ENCODE measurements around the gene KAZN. TPM values are rescaled to one million over a fixed set of nuclear protein-coding genes. Genes with fewer than 3 reads are reported as not detected.
A peak's percentile ranks its signal among the peaks of the same experiment; 100 is the strongest.

The KAZN gene
- total and polyA plus RNA-seq, 2 donors from 2014 or later = 17.4 to 60.8 TPM

GRCh38 chr1:14924455-14925331, 326.2 kb downstream of the KAZN start:
- H3K9me3 ChIP-seq (ENCODE audit: control insufficient read depth in 2 of 3, insufficient read depth in 1 of 3, low read length in 3 of 3) = no peaks in the 10 kb centered on the region
- no peak for FAIRE-seq
- peak overlapping the region; percentile 53 to 66 for H3K27ac ChIP-seq (ENCODE audit: low read depth in 2 of 2, low read length in 2 of 2)
- peak overlapping the region; percentile 35 to 74 (median 55) for H3K9ac ChIP-seq (ENCODE audit: low read length in 3 of 3)
- peak overlapping the region; percentile 59 to 73 (median 72) for H3K4me3 ChIP-seq (ENCODE audit: low read length in 3 of 3)
- H3K36me3 ChIP-seq (ENCODE audit: control insufficient read depth in 2 of 3, insufficient read depth in 3 of 3, low read length in 3 of 3) = no peaks in the 10 kb centered on the region
- intact Hi-C loops (cut with DNase I) = loop anchor here (10.0 kb wide), 1 partner anchor 100 kb away; no protein-coding TSS in a partner anchor
- TF ChIP-seq, protein P1, sequence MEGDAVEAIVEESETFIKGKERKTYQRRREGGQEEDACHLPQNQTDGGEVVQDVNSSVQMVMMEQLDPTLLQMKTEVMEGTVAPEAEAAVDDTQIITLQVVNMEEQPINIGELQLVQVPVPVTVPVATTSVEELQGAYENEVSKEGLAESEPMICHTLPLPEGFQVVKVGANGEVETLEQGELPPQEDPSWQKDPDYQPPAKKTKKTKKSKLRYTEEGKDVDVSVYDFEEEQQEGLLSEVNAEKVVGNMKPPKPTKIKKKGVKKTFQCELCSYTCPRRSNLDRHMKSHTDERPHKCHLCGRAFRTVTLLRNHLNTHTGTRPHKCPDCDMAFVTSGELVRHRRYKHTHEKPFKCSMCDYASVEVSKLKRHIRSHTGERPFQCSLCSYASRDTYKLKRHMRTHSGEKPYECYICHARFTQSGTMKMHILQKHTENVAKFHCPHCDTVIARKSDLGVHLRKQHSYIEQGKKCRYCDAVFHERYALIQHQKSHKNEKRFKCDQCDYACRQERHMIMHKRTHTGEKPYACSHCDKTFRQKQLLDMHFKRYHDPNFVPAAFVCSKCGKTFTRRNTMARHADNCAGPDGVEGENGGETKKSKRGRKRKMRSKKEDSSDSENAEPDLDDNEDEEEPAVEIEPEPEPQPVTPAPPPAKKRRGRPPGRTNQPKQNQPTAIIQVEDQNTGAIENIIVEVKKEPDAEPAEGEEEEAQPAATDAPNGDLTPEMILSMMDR (IDR thresholded peaks at IDR 0.05; ENCODE audit: borderline replicate concordance, extremely low read depth, insufficient read depth) = peak; percentile 49
- peaks cover 5 to 32% (median 11%) of the 10 kb centered on the region in 3 donors for H3K4me1 ChIP-seq (ENCODE audit: control insufficient read depth in 2 of 3, insufficient read depth in 2 of 3, low read depth in 1 of 3, low read length in 3 of 3)
- peaks cover 2% of the 10 kb centered on the region for H3K27me3 ChIP-seq (ENCODE audit: control insufficient read depth, insufficient read depth, low read length)
- DNase-seq = peak; percentile 58 to 83 (median 72)

GRCh38 chr1:14925336-14926136, 327.1 kb downstream of the KAZN start:
- no peaks in the 10 kb centered on the region for H3K36me3 ChIP-seq (ENCODE audit: control insufficient read depth in 2 of 3, insufficient read depth in 3 of 3, low read length in 3 of 3)
- peak overlapping the region; percentile 59 to 73 (median 72) for H3K4me3 ChIP-seq (ENCODE audit: low read length in 3 of 3)
- peaks cover 2% of the 10 kb centered on the region for H3K27me3 ChIP-seq (ENCODE audit: control insufficient read depth, insufficient read depth, low read length)
- peak overlapping the region in 2 of 3 donors; percentile 35 to 74 for H3K9ac ChIP-seq (ENCODE audit: low read length in 3 of 3)
- FAIRE-seq = no peak
- intact Hi-C loops (cut with DNase I) = loop anchor here (10.0 kb wide), 1 partner anchor 99 kb away; no protein-coding TSS in a partner anchor
- DNase-seq = peak in 1 of 5 donors; percentile 19
- no peaks in the 10 kb centered on the region for H3K9me3 ChIP-seq (ENCODE audit: control insufficient read depth in 2 of 3, insufficient read depth in 1 of 3, low read length in 3 of 3)
- TF ChIP-seq, protein P1 (IDR thresholded peaks at IDR 0.05; ENCODE audit: borderline replicate concordance, extremely low read depth, insufficient read depth) = no peak
- H3K27ac ChIP-seq (ENCODE audit: low read depth in 2 of 2, low read length in 2 of 2) = peak overlapping the region in 1 of 2 donors; percentile 53
- peaks cover 5 to 39% (median 17%) of the 10 kb centered on the region in 3 donors for H3K4me1 ChIP-seq (ENCODE audit: control insufficient read depth in 2 of 3, insufficient read depth in 2 of 3, low read depth in 1 of 3, low read length in 3 of 3)

- intact Hi-C loops (cut with DNase I) = loop anchor here (10.0 kb wide), 1 partner anchor 99 kb away; no protein-coding TSS in a partner anchor
- peaks cover 5 to 40% (median 23%) of the 10 kb centered on the region in 3 donors for H3K4me1 ChIP-seq (ENCODE audit: control insufficient read depth in 2 of 3, insufficient read depth in 2 of 3, low read depth in 1 of 3, low read length in 3 of 3)
- peaks cover 2% of the 10 kb centered on the region for H3K27me3 ChIP-seq (ENCODE audit: control insufficient read depth, insufficient read depth, low read length)
- no peak overlapping the region for H3K9ac ChIP-seq (ENCODE audit: low read length in 3 of 3)
- no peaks in the 10 kb centered on the region for H3K36me3 ChIP-seq (ENCODE audit: control insufficient read depth in 2 of 3, insufficient read depth in 3 of 3, low read length in 3 of 3)
- DNase-seq (peak in 1 of 5 donors; percentile 8), FAIRE-seq (no peak)
- no peak overlapping the region for H3K27ac ChIP-seq (ENCODE audit: low read depth in 2 of 2, low read length in 2 of 2)
- H3K9me3 ChIP-seq (ENCODE audit: control insufficient read depth in 2 of 3, insufficient read depth in 1 of 3, low read length in 3 of 3) = no peaks in the 10 kb centered on the region
- H3K4me3 ChIP-seq (ENCODE audit: low read length in 3 of 3) = peak overlapping the region in 1 of 3 donors; percentile 72
- TF ChIP-seq, protein P1 (IDR thresholded peaks at IDR 0.05; ENCODE audit: borderline replicate concordance, extremely low read depth, insufficient read depth) = no peak
Measured at GRCh38 chr1:14926229-14926628, 327.7 kb downstream of the KAZN start.

Measured in kidney (tissue), 14 donors.